Measurements from ENCODE around the gene KCND2.

KCND2 gene

DNA sequence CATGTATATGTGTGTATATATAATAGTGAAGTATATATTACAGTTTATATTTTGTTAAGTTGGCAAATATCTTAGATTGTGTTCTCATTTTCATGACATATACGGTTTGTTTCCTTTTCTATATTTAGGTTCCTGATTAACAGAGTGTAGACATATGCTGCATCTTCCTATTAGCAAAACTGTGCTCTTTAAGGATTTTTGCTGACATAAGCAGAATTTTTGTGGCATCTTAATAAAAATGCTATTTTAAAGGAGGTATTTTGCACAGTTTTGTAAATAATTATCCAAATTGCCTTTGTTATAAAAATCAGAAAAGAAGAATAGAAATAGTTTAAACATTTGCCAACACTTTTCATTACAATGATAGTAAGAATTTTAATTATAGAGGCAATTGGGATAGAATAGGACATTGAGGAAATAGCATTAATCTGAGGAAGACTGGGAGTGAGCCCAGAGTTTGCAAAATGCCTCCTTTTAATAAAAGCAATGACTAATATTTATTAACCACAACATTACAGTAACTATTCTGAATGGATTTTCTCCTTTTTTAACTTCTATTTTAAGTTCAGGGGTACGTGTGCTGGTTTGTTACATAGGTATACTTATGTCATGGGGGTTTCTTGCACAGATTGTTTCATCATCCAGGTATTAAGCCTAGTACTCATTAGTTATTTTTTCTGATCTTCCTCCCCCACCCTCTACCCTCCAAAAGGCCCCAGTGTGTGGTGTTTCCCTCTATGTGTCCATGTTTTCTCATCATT is 38.2 kb downstream of the KCND2 start:
- no peak for DNase-seq

DNA sequence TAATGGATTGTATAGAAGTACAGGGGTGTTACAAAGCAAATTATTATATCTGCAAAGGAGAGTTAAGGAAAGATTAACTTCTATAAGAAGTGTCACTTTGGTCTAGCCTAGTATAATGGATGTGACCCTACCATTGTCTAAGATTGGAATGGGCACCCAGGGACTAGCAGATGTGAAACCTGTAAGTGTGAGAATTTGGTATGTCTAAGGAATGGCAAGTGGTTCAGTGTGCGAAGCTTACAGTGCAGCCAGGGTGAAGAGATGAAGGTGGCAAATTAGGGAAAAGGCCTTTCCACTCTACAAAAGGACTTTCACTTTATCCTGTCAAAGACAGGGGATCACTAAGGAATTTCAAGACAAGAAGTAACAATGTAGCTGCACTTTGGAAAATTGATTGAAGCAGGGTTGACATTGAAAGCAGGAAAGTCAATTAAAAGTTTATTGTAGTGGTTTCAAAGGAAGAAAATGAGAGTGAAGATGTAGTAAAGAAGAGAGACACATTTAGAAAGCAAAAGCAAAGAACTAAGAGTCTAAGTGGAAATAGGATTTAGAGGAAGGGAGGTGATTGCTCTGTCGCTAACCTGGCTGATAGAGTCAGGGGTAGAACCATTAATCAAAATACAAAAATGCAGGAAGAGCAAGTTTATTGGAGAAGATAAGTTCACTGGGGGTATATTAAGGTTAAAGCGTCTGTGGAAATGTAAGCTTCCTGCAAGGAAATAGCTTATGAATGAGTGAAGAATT is 47.4 kb downstream of the KCND2 start:
- DNase-seq: no peak

DNA sequence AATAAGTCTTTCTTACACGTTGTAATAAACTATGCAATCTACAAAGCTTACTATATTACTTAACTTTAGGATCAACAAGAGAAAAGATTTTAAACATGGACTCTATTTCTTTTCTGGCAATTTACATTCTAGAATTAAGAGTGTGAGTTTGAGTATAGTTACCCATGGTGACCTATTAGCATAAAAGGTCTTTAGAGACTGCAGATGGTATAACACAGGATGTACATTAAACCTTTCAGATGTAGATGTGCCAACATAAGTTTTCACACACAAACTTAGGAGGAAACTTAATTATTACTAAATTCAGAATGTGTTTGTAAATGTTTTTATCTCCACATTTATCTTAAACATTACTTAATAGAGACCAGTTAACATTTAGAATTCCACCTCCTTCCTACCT is 54.1 kb downstream of the KCND2 start:
- no peak for DNase-seq

DNA sequence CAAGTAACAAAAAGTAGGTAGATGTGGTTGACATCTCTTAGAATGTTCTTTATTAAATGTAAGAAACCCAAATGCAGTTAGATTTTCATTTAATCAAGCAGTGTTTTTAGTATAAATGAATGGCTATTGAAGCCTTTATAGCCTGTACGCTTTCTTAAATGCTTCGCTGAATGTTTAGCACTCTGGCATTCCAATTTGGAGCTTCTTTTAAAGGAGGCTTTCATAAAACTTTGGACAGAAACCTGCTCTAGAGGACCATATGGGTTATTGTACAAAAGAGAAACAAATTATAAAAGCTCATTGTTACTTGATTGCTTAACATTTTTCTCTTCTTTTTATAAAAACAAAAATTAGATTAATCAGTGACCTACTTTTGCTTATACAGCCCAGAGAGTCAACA is 59.5 kb downstream of the KCND2 start:
- DNase-seq: no peak

DNA sequence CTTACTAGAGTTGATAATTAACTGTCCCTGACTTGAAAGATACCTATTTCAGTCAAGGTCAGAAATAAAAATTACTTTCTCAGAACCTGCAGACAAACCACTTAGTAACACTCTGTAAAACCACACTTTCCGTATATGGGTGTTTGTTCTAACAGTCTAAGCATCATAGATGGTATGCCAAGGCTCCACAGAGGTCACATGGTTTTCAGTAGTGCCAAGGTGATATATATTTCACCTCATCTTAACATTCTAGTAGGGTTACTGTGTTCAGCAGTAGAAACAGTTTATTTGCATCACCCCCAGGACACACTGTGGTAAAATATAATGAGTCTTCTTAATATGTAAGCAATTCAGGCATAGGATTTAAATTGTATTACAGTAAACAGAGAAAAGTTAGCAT is 61.5 kb downstream of the KCND2 start:
- DNase-seq: no peak

DNA sequence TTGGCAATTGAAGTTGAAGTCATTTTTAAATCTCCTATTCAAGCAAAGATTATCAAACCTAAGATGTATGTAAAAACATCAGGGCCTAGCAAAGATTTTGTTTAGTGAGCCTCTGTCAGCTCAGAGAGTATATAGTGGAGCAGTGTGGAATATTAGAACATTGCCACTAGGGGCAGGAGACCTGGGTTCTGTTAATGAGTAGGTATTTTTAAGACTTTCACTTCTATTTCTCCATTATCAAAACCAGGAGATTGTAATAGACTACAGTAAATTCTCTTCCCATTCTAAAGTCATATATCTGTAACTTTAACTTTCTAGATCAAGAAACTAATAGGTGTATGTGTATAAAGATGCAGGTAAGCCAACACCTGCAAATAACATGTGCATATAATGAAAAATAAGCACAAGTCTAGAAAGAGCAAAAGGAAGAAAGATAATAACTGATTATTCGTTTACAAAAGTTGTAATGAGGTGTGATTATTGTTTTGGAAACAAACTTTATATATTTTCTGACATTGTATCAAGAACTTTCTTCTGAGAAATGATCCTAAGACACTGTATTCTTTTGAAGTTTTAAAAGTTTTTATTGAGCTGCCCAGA is 64.4 kb downstream of the KCND2 start:
- DNase-seq: no peak

DNA sequence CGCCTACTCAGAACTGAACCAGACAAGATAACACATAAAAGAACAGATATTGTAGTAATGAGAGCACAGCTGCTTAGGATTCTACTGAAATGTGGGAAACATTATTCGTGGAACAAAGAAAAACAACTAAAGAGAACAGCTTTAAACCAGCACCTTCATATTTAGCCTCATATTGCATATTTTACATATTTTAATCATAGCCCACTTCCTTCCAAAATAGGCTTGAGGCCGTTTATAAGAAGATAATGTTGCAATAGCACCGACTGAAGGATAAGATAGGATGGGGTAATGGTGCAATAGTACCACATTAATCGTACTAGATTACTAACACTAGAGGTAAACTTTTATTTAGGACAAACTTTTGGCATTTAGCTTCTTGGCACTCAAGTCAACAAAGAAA is 71.3 kb downstream of the KCND2 start:
- no peak for DNase-seq

DNA sequence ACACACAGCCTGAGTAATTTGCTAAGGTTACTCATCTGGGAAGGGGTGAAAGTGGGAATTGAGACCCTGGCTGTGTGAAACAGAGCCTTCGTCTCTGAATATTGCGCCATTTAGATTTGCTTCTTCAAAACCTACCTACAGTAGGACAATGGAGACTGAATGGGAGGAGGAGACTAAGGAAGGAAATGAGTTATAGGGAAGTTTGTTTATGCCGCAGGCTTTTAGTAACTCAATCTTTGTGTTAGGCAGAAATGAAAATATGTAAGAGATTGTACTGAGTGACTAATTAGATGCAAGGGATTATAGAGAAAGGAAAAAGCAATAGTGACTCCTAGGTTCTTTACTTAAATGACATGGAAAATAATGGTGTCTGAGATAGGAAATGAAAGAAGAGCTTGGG is 80.2 kb downstream of the KCND2 start:
- DNase-seq: no peak

DNA sequence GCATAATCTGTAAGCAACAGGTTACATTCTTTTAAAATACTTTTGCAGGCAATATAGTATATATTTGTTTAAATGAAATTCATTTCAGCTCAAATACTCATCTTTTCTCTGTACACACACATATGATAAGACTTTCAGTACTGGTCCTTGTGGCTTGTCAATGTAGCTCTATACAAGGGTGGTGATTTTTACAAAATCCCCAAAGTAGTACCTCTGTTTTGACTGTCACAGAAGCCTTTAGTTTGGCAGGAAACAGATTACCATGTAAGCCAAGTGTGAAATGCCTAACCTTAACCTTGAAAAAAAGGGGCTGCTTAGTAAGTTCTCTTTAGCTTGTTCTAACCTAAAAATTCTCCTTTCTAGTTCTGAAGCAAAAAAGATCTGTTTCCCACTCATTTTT is 87.9 kb downstream of the KCND2 start:
- no peak for DNase-seq

DNA sequence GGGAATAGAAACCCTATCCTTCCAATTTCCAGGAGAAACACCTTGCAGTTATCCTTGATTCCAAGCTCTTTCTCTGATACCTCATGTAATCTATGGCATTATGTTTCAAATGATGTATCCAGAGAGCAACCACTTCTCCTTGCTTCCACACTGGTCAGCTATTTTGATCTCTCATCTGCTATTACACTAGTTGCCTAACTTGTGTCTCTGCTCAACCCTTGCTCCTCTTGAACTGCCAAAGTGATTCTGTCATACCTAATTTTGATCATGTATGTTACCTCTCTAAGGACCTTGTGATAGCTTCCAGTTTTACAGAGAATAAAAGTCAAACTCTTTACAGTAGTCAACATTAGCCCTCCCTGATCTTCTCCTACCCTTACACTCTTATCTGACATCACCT is 90.4 kb downstream of the KCND2 start:
- no peak for DNase-seq

DNA sequence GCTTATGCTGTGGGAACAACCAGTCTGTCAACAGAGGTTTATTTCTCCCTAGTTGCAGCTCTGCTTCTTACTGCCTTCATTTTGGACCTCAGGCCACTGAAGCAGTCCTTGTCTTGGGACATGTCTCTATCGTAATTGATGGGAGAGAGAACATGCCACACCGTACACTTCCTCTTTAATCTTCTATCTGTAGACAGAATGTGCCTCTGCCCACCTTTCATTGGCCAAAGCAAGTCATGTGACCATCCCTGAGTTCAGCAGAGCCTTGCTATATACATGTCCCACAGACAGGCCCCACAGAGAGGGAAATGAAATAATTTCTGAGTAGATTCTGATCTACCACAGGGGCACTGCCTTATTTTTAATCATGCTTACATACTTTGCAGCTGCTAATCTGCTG is 98.0 kb downstream of the KCND2 start:
- DNase-seq: no peak

DNA sequence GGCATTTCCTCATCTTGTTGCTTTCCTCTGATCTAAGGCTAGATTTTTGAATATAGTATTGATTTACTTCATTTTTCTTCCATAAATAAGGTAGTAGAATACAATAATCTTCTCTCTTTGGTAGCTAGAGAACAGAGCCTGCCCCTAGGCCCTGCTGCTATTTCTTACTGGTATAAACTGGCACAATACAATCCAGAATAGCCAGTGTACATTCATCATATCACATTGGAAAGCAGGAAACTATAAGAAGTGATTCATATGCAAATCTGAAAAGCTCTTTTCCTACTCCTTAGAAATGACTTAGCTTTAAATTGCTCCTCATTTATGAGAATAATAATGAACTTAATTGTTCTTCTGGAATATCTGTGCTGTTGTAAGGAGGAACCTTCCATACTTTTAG is 100.2 kb downstream of the KCND2 start:
- no peak for DNase-seq

DNA sequence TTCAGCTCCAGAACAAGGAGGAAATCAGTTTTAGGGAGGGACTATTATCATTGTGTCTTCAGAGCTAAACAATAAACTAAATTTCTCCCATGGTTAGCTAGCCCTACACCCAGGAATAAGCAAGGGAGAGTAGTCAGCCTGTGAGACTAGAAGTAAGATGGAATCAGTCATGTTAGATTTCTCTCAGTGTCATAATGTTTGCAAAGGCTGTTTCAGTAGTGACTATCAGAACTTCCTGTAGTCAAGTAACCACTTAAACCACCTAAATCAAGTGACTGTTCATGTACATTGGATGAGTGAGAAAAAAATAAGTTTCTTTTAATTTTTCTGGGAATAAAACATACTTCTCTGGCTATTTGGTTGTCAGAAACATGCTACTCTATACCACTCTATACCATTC is 121.6 kb downstream of the KCND2 start:
- DNase-seq: no peak

DNA sequence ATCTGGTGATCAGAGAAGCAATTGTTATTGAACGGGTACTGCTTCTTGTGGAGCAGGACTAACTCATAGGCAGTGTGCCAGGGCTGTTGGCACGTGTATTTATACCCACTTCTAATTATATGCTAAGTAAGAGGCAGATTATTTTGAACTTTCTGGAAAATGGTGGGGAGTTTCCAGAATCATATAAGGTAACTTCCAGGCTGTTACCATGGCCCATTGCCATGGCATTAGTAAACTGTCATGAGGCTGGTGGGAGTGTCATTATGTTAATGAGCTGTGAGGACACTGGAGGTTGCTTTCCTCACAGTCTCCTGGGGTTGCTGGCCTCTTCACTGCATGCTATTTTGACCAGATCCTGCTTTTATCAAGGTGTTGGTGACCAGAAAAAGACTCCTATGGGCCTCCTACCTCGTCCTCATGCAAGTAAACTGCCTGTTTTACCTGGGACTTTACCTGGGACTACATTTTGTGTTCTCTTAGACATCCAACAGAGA is 122.6 kb downstream of the KCND2 start:
- DNase-seq: no peak

DNA sequence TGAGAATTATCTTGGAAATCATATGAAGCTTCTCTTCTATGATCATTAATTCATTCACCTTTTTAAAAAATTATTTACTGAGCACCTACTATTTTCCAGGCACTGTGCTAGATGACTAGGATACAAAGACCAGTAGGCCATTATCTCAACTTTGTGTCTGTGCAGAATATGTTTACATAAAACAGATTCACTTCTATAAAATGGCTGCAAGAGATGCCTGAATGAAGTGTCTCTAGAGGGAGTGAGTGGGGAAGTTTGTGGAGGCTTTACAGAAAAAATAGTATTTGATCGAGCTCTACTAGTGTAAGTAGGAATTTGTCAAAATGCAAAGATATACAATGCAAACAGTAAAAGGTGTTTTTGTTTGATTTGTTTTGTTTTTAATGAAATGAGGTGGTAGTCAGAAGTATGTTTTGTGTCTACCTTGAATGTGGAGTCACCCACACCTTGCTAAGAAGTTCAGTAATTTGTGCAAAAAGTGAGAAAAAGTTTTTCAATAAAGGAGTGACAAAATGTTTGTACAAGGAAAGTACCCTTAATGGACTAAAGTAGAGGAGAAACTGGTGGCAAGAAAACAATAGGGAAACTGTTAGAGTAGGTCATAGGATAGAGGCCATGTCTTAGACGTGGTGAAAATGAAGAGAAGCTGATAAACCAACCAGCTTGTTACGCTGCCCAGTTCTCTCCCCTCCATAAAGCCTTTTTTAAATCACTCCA is 125.5 kb downstream of the KCND2 start:
- DNase-seq: no peak

DNA sequence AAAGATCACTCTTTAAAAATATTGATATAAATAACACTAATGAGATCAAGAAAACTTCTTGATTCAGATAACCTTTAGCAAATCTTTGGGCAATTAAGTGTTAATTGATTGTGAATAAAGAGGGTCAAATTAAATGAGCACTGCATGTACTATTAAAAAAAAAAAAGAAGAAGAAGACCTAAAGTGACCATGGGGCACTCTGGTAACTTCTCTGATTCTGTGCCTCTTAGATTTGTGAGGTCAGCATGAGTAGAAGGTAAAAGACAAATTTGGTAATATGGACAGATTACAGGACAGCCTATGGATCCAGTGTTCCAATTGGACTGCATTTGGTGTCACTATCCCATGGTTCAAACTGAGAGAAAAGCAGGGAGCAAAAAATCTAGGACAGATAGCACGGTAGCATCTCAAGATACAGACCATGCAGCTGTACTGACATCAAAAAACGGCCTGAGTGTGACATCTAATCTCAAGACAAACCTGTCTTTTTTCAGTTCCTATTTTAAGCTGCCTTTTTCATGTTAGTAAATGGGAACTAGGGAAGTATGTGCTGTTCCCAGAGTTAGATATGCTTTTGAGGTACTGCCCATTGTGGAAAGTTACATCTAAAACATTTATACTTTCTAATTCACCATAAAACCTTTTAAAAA is 128.0 kb downstream of the KCND2 start:
- DNase-seq: no peak

DNA sequence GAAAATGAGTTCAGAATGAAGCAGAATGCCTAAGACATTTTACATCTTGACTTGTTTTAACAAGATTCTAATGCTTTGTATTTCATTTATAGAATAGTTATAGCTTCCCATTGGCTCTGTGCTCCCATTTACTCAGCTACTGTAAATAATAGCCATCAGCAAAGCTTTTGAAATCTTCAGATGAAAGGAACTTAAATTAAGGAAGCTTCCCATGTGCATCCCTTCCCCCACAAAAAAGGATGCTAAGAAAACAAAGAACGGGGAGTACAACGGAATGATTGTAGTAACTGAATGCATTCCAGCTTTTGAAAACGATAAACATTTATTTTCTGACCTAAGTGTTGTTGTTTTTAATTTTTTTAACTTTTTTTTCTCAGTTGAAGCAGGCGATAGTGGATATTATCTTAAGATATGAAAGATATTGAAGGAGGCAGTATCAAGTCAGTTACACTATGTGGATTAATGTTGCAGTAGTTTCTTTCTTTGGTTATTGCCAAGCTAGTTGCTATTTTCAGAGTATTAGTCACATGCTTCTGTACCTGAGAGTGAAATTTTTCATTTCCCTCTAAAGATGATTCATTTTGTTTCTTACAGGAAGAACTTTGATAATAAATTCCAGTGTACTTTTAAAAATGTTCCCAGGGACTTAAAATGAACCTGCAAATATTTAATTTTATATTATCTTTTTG is 129.2 kb downstream of the KCND2 start:
- no peak for DNase-seq

DNA sequence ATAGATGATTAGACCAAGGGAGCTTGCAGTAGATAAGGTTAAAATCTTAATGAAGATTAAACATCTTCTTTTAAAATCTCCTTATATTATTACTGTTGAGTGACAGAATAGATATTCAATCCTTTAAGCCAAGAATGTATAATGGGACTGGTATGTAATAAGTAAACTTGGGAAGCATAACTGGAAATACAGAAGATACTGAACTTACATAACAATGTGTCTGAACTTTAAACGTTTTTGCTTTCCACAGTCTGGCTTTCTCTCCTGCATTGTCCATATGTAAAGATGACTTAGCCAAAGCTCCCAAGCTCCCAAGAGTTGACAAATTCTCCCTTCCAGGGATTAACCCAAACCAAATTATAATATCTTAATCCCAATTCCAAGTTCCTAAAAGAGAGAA is 129.8 kb downstream of the KCND2 start:
- DNase-seq: no peak

DNA sequence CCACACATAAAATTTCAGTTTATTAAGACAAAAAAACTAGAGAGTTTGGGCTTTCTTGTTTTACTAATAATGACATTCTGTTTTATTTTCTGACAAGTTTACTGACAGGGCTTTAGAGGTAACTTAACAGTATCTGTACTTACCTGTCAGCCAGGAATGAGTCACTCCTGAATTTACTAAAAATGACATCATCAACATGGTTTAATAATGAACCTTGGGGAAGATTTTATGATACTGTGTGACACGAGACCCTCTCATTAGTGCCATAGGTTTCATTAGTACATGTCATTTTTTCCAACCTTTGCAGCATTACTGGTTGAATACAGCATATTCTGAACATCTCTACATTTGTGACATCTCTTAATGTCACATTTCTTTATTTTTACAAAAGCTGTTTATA is 131.1 kb downstream of the KCND2 start:
- DNase-seq: no peak

DNA sequence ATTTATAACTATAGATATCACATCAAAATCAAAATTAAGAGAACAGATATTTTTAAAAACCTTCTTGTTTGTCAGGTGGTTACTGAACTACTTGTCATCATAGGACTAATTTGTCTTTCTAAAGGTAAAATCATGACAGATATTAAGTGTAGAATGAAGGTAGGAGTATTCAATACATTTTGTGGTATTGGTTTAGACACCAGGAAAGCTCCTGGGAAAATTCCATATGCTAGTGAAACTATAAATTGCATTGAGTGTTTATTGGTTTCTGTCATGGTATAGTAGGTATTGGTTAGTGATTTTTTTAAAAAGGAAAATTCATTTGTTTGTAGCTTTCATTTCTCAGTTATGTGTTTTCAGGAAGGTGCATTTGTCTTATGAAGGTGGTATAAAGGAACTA is 132.7 kb downstream of the KCND2 start:
- no peak for DNase-seq

DNA sequence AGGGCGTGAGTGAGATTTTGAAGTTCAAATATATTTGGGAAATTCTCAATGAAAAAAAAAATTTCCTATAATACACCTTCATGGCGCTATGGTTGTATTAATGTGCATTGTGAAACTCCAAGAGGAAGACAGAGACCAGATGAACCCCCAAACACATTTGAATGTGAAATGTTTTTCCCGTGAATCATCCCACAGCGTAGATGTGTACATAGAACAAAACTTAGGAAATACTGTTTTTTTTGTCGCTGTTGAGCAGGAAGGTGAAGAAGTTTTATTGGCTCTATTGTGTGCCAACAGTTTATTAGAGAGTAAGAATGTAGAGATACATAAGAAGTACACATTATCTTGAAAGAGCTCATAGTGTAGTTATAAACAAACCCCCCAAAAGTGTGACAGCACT is 134.0 kb downstream of the KCND2 start:
- no peak for DNase-seq
